H1 (cell line): ENCODE results near the gene DYNC1H1. TPM values are rescaled to one million over a fixed set of nuclear protein-coding genes. Genes with fewer than 3 reads are reported as not detected.

ENCODE experiments used
- CTCF ChIA-PET: fragments of 300-600 bp; sonication (Branson Sonifier 250); formaldehyde crosslinking; loops from one replicate; lab custom pipeline; 2021; ENCODE audit not compliant: partially characterized antibody; lab: Charles Lee
- POLR2A ChIA-PET: fragments of 300-600 bp; sonication (Branson Sonifier 250); formaldehyde crosslinking; loops from one replicate; lab custom pipeline; 2021; ENCODE audit warnings: inconsistent platforms; ENCODE audit not compliant: partially characterized antibody; lab: Charles Lee
- DNase-seq, 2 experiments: peaks; one replicate each; pipeline versions ENCODE4 v3.0.0 to v3.0.0-alpha.2; 2010 to 2022; ENCODE audit warnings: low spot score in 2 of 2, low read depth in 1 of 2, mixed read lengths in 1 of 2
- FAIRE-seq: peaks from 2 replicates; lab custom pipeline; 2011; peaks lifted over from hg19 to GRCh38; lab: Jason Lieb, UNC
- H2AFZ ChIP-seq: 2 replicates; pipeline ENCODE4 v1.8.1; 2012; ENCODE audit warnings: low read length, inconsistent platforms
- H2AK5ac ChIP-seq: 2 replicates; pipeline ENCODE4 v1.6.1; 2013; ENCODE audit warnings: low read depth, low read length
- H2BK120ac ChIP-seq: replicated peaks from 2 replicates; pipeline ENCODE3; 2013; ENCODE audit warnings: low read depth, low read length, inconsistent platforms
- H2BK12ac ChIP-seq: 2 replicates; pipeline ENCODE4 v1.6.1; 2013; ENCODE audit warnings: low read depth, low read length
- H2BK15ac ChIP-seq: 2 replicates; pipeline ENCODE4 v1.6.1; 2013; ENCODE audit warnings: low read length
- H2BK20ac ChIP-seq: 2 replicates; pipeline ENCODE4 v1.6.1; 2013; ENCODE audit warnings: low read length
- H2BK5ac ChIP-seq: 2 replicates; pipeline ENCODE4 v1.6.1; 2013; ENCODE audit warnings: low read depth, low read length
- H3K14ac ChIP-seq: 2 replicates; pipeline ENCODE4 v1.6.1; 2013; ENCODE audit warnings: inconsistent platforms; ENCODE audit not compliant: insufficient read length
- H3K18ac ChIP-seq: 2 replicates; pipeline ENCODE4 v1.6.1; 2013; ENCODE audit warnings: low read length; ENCODE audit errors: extremely low read depth
- H3K23ac ChIP-seq: 2 replicates; pipeline ENCODE4 v1.6.1; 2013; ENCODE audit warnings: inconsistent platforms; ENCODE audit not compliant: insufficient read length
- H3K23me2 ChIP-seq: 2 replicates; pipeline ENCODE4 v1.6.1; 2013; ENCODE audit warnings: low read depth, low read length
- H3K27ac ChIP-seq: 2 replicates; pipeline ENCODE4 v1.6.1; 2011; ENCODE audit warnings: low read depth, low read length, inconsistent platforms
- H3K27me3 ChIP-seq, 4 experiments: replicated peaks in 1 of 4; 1 replicate in 1 of 4; 2 replicates in 3 of 4; pipeline versions ENCODE4 v1.6.1 to v1.8.1; 2011 to 2013; ENCODE audit warnings: low read length in 3 of 4, mild to moderate bottlenecking in 3 of 4, inconsistent platforms in 2 of 4, mixed read lengths in 2 of 4, moderate library complexity in 1 of 4; ENCODE audit not compliant: control insufficient read depth in 3 of 4, insufficient read depth in 3 of 4; ENCODE audit errors: extremely low read depth in 1 of 4
- H3K36me3 ChIP-seq, 4 experiments: 2 replicates each; pipeline versions ENCODE4 v1.6.1 to v1.8.1; 2011 to 2013; ENCODE audit warnings: mild to moderate bottlenecking in 4 of 4, low read length in 3 of 4, moderate library complexity in 2 of 4, control low read depth in 1 of 4, inconsistent platforms in 1 of 4; ENCODE audit not compliant: insufficient read depth in 4 of 4, control insufficient read depth in 2 of 4
- H3K4ac ChIP-seq: replicated peaks from 2 replicates; pipeline ENCODE3; 2013; ENCODE audit warnings: low read length, low read depth, mixed read lengths, inconsistent platforms; ENCODE audit not compliant: insufficient read length
- H3K4me1 ChIP-seq, 4 experiments: replicated peaks in 1 of 4; 1 replicate in 1 of 4; 2 replicates in 3 of 4; pipeline versions ENCODE4 v1.6.1 to v1.8.1; 2011 to 2013; ENCODE audit warnings: low read length in 3 of 4, inconsistent platforms in 2 of 4, mixed read lengths in 1 of 4; ENCODE audit not compliant: insufficient read depth in 4 of 4, control insufficient read depth in 3 of 4
- H3K4me2 ChIP-seq, 2 experiments: 2 replicates each; pipeline versions ENCODE4 v1.6.1 to v1.8.1; 2011 to 2013; ENCODE audit warnings: low read depth in 2 of 2, low read length in 2 of 2, control low read depth in 1 of 2, inconsistent platforms in 1 of 2, mild to moderate bottlenecking in 1 of 2; ENCODE audit not compliant: insufficient read depth in 1 of 2
- H3K4me3 ChIP-seq, 4 experiments: fragments of 200-600, 300-600 bp in 1 of 4; sonication (generic), shearing (Covaris generic), sonication (Bioruptor Twin) in 1 of 4; 2 replicates each; pipeline versions ENCODE4 v1.5.1 to v1.8.1; 2011 to 2016; ENCODE audit warnings: low read length in 4 of 4, low read depth in 3 of 4, control low read depth in 2 of 4, inconsistent platforms in 2 of 4, mild to moderate bottlenecking in 2 of 4, mixed read lengths in 1 of 4, moderate library complexity in 1 of 4; ENCODE audit not compliant: insufficient read depth in 2 of 4; ENCODE audit errors: extremely low read depth in 1 of 4
- H3K56ac ChIP-seq: replicated peaks from 2 replicates; pipeline ENCODE3; 2013; ENCODE audit warnings: low read depth, mild to moderate bottlenecking, mixed read lengths, low read length, inconsistent platforms; ENCODE audit not compliant: insufficient read length
- H3K79me1 ChIP-seq: 2 replicates; pipeline ENCODE4 v1.6.1; 2013; ENCODE audit warnings: low read depth, low read length, control low read depth
- H3K79me2 ChIP-seq, 2 experiments: 2 replicates each; pipeline versions ENCODE4 v1.6.1 to v1.8.1; 2012 to 2013; ENCODE audit warnings: low read length in 2 of 2, mild to moderate bottlenecking in 2 of 2, inconsistent platforms in 1 of 2; ENCODE audit not compliant: insufficient read depth in 2 of 2, control insufficient read depth in 1 of 2
- H3K9ac ChIP-seq, 4 experiments: replicated peaks in 1 of 4; 1 replicate in 1 of 4; 2 replicates in 3 of 4; pipeline versions ENCODE4 v1.6.1 to v1.8.1; 2011 to 2013; ENCODE audit warnings: low read depth in 3 of 4, low read length in 3 of 4, control low read depth in 2 of 4, mild to moderate bottlenecking in 2 of 4, moderate library complexity in 2 of 4, inconsistent platforms in 1 of 4; ENCODE audit errors: extremely low read depth in 1 of 4
- H3K9me3 ChIP-seq, 2 experiments: 2 replicates each; pipeline versions ENCODE4 v1.6.1 to v1.8.1; 2012 to 2013; ENCODE audit warnings: mild to moderate bottlenecking in 2 of 2, moderate library complexity in 2 of 2, control low read depth in 1 of 2, inconsistent platforms in 1 of 2, low read depth in 1 of 2, low read length in 1 of 2, mixed read lengths in 1 of 2; ENCODE audit not compliant: insufficient read depth in 2 of 2
- H4K20me1 ChIP-seq, 2 experiments: replicated peaks in 1 of 2; 2 replicates each; pipeline versions ENCODE3 to v1.8.1; 2011 to 2013; ENCODE audit warnings: inconsistent platforms in 2 of 2, low read length in 2 of 2, mild to moderate bottlenecking in 1 of 2; ENCODE audit not compliant: insufficient read depth in 2 of 2, control insufficient read depth in 1 of 2
- H4K5ac ChIP-seq: 2 replicates; pipeline ENCODE4 v1.6.1; 2013; ENCODE audit warnings: low read length, low read depth, mixed read lengths, inconsistent platforms; ENCODE audit not compliant: insufficient read length
- H4K8ac ChIP-seq: 2 replicates; pipeline ENCODE4 v1.8.0; 2013; ENCODE audit warnings: mild to moderate bottlenecking, moderate library complexity, low read length, inconsistent platforms; ENCODE audit not compliant: insufficient read depth; ENCODE audit errors: extremely low read depth
- H4K91ac ChIP-seq: replicated peaks from 2 replicates; pipeline ENCODE3; 2013; ENCODE audit warnings: low read length, mixed read lengths, inconsistent platforms; ENCODE audit not compliant: insufficient read length
- WGBS, 2 experiments: shearing (Covaris generic) in 1 of 2; methylation state at CpG; one replicate each; pipeline versions ENCODE4 v1.1.6 to v1.1.7; 2013 to 2015; ENCODE audit warnings: low lambda C conversion rate in 2 of 2, mixed read lengths in 2 of 2, inconsistent platforms in 1 of 2, low coverage in 1 of 2, missing lambda C conversion rate in 1 of 2; ENCODE audit not compliant: insufficient replicate concordance in 2 of 2, insufficient coverage in 1 of 2, insufficient read length in 1 of 2; ENCODE audit errors: extremely low coverage in 1 of 2, missing lambda C conversion rate in 1 of 2; 5-methylcytosine and 5-hydroxymethylcytosine counted together
- polyA plus RNA-seq, 7 experiments: library from polyadenylated mRNA; depleted of rRNA in 3 of 7; stranded (reverse) in 5 of 7; unstranded in 2 of 7; fragments of >200 nt in 5 of 7; fragments of 200-250 nt in 2 of 7; gene quantifications; 1 replicate in 5 of 7; 2 replicates in 1 of 7; 4 replicates in 1 of 7; pipeline versions ENCODE4 v1.2.1 to v1.2.3, GENCODE V29; 2011 to 2013; ENCODE audit warnings: missing spikeins in 2 of 7, mixed read lengths in 2 of 7
- total RNA-seq: library from RNA; stranded (reverse); fragmentation: NEBNext Ultra II Directional; extraction: Animal tissue kit (Norgen Biotek cat#: 25700); gene quantifications from 2 replicates; pipeline ENCODE4 v1.2.1, GENCODE V29; 2021

Gene DYNC1H1
- total and polyA plus RNA-seq, 2 of the 8 experiments (the other 6 are each of a cell fraction or from before 2014, with no cell fraction given), result 238 to 387 TPM

DNA sequence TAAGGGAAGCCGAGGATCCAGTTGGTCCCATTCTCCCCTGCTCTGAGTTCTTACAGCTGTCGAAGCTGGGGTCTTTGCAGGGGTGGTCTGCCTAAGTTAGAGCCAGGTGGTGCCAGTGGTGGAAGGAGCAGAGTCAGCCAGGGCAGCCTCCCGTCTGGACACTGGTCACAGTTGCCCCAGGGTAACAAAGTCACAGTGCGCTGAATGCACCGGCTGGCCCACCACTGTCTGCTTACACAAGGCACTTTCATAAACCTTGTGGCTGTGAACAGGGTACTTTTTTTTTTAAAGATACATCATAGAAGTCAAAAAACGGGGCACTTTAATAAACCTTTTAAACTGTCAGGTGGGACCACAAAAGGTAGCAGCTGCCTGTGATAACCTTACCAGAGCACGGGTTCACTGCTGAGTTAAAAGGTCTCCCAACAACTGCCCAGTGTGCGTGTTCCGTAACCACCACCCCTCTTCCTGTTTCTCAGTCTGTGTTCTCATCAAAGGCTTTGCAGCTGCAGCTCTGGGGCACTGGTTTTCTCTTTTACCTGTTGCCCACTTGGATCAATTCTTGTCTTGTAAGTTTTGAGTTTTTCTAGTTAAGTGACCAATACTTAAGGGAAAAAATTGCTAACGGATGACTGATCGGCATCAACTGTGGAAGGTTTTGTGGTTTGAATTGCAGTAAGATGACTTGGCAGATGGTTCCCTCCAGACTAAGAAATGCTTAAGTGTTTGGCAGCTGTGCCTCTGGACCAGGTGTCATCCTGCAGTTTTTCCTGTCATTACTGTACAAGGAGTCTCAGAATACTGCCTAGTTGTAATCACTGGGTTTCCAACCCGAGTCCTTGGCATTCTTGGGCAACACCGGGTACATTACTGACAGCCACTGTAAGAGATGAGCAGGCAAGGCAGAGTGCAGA, 55.9 kb downstream of the DYNC1H1 start:
- Histone ChIP-seq H3K4me2 (no peak overlapping the region), H3K14ac (no peak overlapping the region), H3K4me1 (no peaks in the 10 kb centered on the region), H2BK20ac (no peak overlapping the region), H2BK120ac (no peak overlapping the region), H2BK5ac (no peak overlapping the region), H4K91ac (no peak overlapping the region), H4K20me1 (peaks cover 4% of the 10 kb centered on the region in 2 experiments), H3K79me1 (no peaks in the 10 kb centered on the region), H3K4me3 (no peak overlapping the region), H3K23me2 (no peaks in the 10 kb centered on the region), H3K27ac (no peak overlapping the region), H3K9ac (no peak overlapping the region), H4K8ac (no peak overlapping the region), H3K4ac (no peak overlapping the region), H3K56ac (no peak overlapping the region), H3K79me2 (no peaks in the 10 kb centered on the region), H2AFZ (no peak overlapping the region), H3K27me3 (no peaks in the 10 kb centered on the region), H3K18ac (no peak overlapping the region), H3K23ac (no peak overlapping the region), H2AK5ac (no peak overlapping the region), H2BK15ac (no peak overlapping the region), H4K5ac (no peak overlapping the region), H3K9me3 (no peaks in the 10 kb centered on the region), H3K36me3 (peaks cover 38 to 85% (median 68%) of the 10 kb centered on the region in 4 experiments), H2BK12ac (no peak overlapping the region)
- FAIRE-seq (no peak), DNase-seq (no peak)
- ChIA-PET CTCF (interaction anchor here (0.6 to 1.6 kb wide), 3 partner anchors 9 to 99 kb away, joined by 3 to 4 read pairs (median 4); no protein-coding TSS in a partner anchor), POLR2A (interaction anchor here (1.6 kb wide), 1 partner anchor 12 kb away, joined by 3 read pairs; no protein-coding TSS in a partner anchor)
- 98% methylated on average over 13 of the region's 13 CpGs; no CpG with 5 or more reads in 1 of the 2 experiments for WGBS, 2 experiments
